Hematopoietic multipotent progenitor cell (in vitro differentiated cells): ENCODE results near the gene TCN1. TPM values are rescaled to one million over a fixed set of nuclear protein-coding genes. Genes with fewer than 3 reads are reported as not detected.
A peak's percentile ranks its signal among the peaks of the same experiment; 100 is the strongest.

Experiments
- DNase-seq, 3 donors: peaks; one replicate each; pipeline ENCODE4 v3.0.0-alpha.2; 2011 to 2015; ENCODE audit warnings: low read depth in 2 of 3, low spot score in 2 of 3
- total RNA-seq: library from RNA; depleted of rRNA; stranded (reverse); fragments of >200 nt; gene quantifications from one replicate; pipeline ENCODE4 v1.2.3, GENCODE V29; 2012

The TCN1 gene
- total RNA-seq, 1 donor = under 0.01 TPM

GRCh38 chr11:59810189-59810910 lies 55.9 kb downstream of the TCN1 start, which contains the start of gene MRPL16:
Gene MRPL16, minus strand, starts transcription at chr11:59810778. Its CDS starts 120 bp downstream, at chr11:59810658.
- peak; percentile 74 to 94 (median 93) for DNase-seq

- DNase-seq = peak in 1 of 3 donors; percentile 74
These were observed 59.2 kb downstream of the TCN1 start for GRCh38 chr11:59807047-59807610.

- peak in 1 of 3 donors; percentile 73 for DNase-seq
These were observed 62.2 kb downstream of the TCN1 start for GRCh38 chr11:59804061-59804460.

Other genes starting within 250 kb of the TCN1 start
- 8.3 TPM for gene PATL1, start 197.4 kb downstream of the TCN1 start, total RNA-seq
- not detected for gene OR10V1, start 152.6 kb downstream of the TCN1 start, total RNA-seq
- gene STX3, start 111.1 kb downstream of the TCN1 start, total RNA-seq = 23.2 TPM
- 80.2 TPM for gene MRPL16, start 55.7 kb downstream of the TCN1 start, total RNA-seq
- gene CBLIF, start 21.0 kb downstream of the TCN1 start, total RNA-seq = not detected
- gene OOSP3, start 12.3 kb upstream of the TCN1 start, total RNA-seq = not detected
- not detected for gene OOSP1, start 71.9 kb upstream of the TCN1 start, total RNA-seq
- not detected for gene OOSP4A, start 97.5 kb upstream of the TCN1 start, total RNA-seq
- gene OOSP4B, start 150.7 kb upstream of the TCN1 start, total RNA-seq = not detected
- gene OOSP2, start 173.9 kb upstream of the TCN1 start, total RNA-seq = not detected
- 16.7 TPM for gene MS4A3, start 190.2 kb upstream of the TCN1 start, total RNA-seq
- 4.8 TPM for gene MS4A2, start 222.2 kb upstream of the TCN1 start, total RNA-seq